HepG2 (cell line): Measurements from ENCODE around the gene BMPER. TPM values are rescaled to one million over a fixed set of nuclear protein-coding genes. Genes with fewer than 3 reads are reported as not detected.

Source experiments
- ADNP ChIP-seq: sonication (generic); formaldehyde crosslinking; IDR thresholded peaks from 2 replicates; pipeline ENCODE4 v1.4.0; 2020; ENCODE audit warnings: missing genetic modification reagents
- NFE2 ChIP-seq: sonication (generic); formaldehyde crosslinking; IDR thresholded peaks from 2 replicates; pipeline ENCODE4 v1.4.0; 2020; ENCODE audit warnings: missing genetic modification reagents
- RBAK ChIP-seq: sonication (generic); formaldehyde crosslinking; IDR thresholded peaks from 2 replicates; pipeline ENCODE4 v1.5.1; 2020; ENCODE audit warnings: mild to moderate bottlenecking, missing genetic modification reagents
- ZBTB40 ChIP-seq, 2 experiments: fragments of 450-650 bp in 1 of 2; sonication (generic) in 1 of 2; formaldehyde crosslinking in 1 of 2; IDR thresholded peaks; 2 replicates each; pipeline versions ENCODE4 v1.6.1 to v1.8.0; 2016 to 2022; ENCODE audit warnings: antibody characterized with exemption in 1 of 2, mild to moderate bottlenecking in 1 of 2, missing genetic modification reagents in 1 of 2
- ZNF160 ChIP-seq: sonication (generic); formaldehyde crosslinking; IDR thresholded peaks from 2 replicates; pipeline ENCODE4 v1.8.0; 2022; ENCODE audit warnings: mild to moderate bottlenecking, inconsistent platforms, missing genetic modification reagents
- polyA plus RNA-seq, 8 experiments: library from polyadenylated mRNA; depleted of rRNA in 3 of 8; stranded (reverse) in 7 of 8; unstranded in 1 of 8; fragments of >200 nt; fragmentation: Illumina TruSeq in 4 of 8; extraction: Trizol in 4 of 8; gene quantifications; 2 replicates each; pipeline versions ENCODE4 v1.2.1 to v1.2.3, GENCODE V29; 2011 to 2016; ENCODE audit warnings: low read depth in 4 of 8, missing spikeins in 1 of 8, mixed read lengths in 1 of 8; ENCODE audit not compliant: insufficient read depth in 1 of 8
- total RNA-seq, 5 experiments: library from RNA; depleted of rRNA; stranded (reverse); fragments of >200 nt; fragmentation: Illumina TruSeq; extraction: Trizol; gene quantifications; 2 replicates each; pipeline ENCODE4 v1.2.3, GENCODE V29; 2016; ENCODE audit warnings: low read depth in 1 of 5
- TF ChIP-seq, protein P1 (sequence below): sonication (generic); formaldehyde crosslinking; IDR thresholded peaks from 2 replicates; pipeline ENCODE4 v1.4.0; 2020; ENCODE audit warnings: mild to moderate bottlenecking, low read depth, missing genetic modification reagents
- TF ChIP-seq, protein P2 (sequence below): IDR thresholded peaks from 2 replicates; pipeline ENCODE4 v1.6.1; 2012; ENCODE audit warnings: inconsistent platforms

The BMPER gene
- total and polyA plus RNA-seq, 2 of the 13 experiments (the other 11 are each of a cell fraction or from before 2014, with no cell fraction given) = not detected

DNA sequence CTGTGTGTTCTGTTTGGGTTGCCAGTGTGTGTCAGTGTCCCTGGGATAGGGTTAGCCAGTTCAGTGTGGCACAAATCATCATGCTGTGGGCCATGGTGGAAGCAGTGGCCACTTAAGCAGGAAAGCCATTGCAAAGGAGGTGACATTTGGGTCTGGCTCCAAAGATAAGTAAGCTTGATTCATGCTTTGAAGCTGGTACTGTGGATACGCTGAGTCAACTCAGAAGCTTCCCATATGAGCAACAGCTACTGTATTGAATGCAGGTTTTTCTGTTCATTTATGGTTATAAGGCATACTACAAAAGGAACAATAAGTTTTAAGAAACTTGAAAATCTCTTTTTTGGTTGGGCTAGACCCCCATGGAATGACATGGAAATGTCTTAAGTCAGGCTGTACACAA, 143.1 kb downstream of the BMPER start (continued):
- TF ChIP-seq ZBTB40 (IDR thresholded peaks at IDR 0.05) (no peak), ZBTB40 (CRISPR knock-in tag; IDR thresholded peaks at IDR 0.05) (no peak), RBAK (CRISPR knock-in tag) (no peak), NFE2 (CRISPR knock-in tag) (no peak), ZNF160 (no peak), ADNP (CRISPR knock-in tag) (no peak)
- TF ChIP-seq, protein P1, sequence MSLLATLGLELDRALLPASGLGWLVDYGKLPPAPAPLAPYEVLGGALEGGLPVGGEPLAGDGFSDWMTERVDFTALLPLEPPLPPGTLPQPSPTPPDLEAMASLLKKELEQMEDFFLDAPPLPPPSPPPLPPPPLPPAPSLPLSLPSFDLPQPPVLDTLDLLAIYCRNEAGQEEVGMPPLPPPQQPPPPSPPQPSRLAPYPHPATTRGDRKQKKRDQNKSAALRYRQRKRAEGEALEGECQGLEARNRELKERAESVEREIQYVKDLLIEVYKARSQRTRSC (CRISPR knock-in tag) = no peak
- TF ChIP-seq, protein P2, sequence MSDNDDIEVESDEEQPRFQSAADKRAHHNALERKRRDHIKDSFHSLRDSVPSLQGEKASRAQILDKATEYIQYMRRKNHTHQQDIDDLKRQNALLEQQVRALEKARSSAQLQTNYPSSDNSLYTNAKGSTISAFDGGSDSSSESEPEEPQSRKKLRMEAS = no peak
